Globus pallidus (tissue), 1 donor: ENCODE measurements around the gene CNPY1.

ENCODE experiments used
- DNase-seq: peaks from one replicate; pipeline ENCODE4 v3.0.0-alpha.2; 2015; ENCODE audit warnings: low spot score

The CNPY1 gene

GRCh38 chr7:155466814-155467733, 79.3 kb downstream of the CNPY1 start:
- no peak for DNase-seq

GRCh38 chr7:155466142-155466813, 80.1 kb downstream of the CNPY1 start:
- no peak for DNase-seq

GRCh38 chr7:155465761-155466141, 80.6 kb downstream of the CNPY1 start:
- DNase-seq = no peak

GRCh38 chr7:155464948-155465739, 81.2 kb downstream of the CNPY1 start:
- DNase-seq = no peak

- no peak for DNase-seq
These were observed 82.2 kb downstream of the CNPY1 start for GRCh38 chr7:155464183-155464582.

GRCh38 chr7:155463114-155463811, 83.1 kb downstream of the CNPY1 start:
- DNase-seq = no peak

- DNase-seq = no peak
These were observed 84.1 kb downstream of the CNPY1 start for GRCh38 chr7:155462163-155462735.

GRCh38 chr7:155461631-155462030, 84.7 kb downstream of the CNPY1 start:
- no peak for DNase-seq

GRCh38 chr7:155460926-155461613, 85.3 kb downstream of the CNPY1 start:
- DNase-seq = no peak

GRCh38 chr7:155459700-155460461, 86.5 kb downstream of the CNPY1 start:
- no peak for DNase-seq

GRCh38 chr7:155458878-155459699, 87.3 kb downstream of the CNPY1 start:
- DNase-seq = no peak

- DNase-seq = no peak
These were observed 88.1 kb downstream of the CNPY1 start, which contains the start of gene EN2 for GRCh38 chr7:155458111-155458877. EN2 (plus strand) TSS chr7:155458129; CDS start chr7:155458378, 249 bp downstream.

GRCh38 chr7:155457544-155458110, 88.7 kb downstream of the CNPY1 start:
- DNase-seq = no peak

GRCh38 chr7:155456738-155457543, 89.4 kb downstream of the CNPY1 start:
- peak; percentile 82 for DNase-seq

GRCh38 chr7:155455776-155456737, 90.3 kb downstream of the CNPY1 start:
- no peak for DNase-seq

GRCh38 chr7:155455132-155455693, 91.1 kb downstream of the CNPY1 start:
- DNase-seq = no peak
